LNCaP clone FGC (cell line): Measurements from ENCODE around the gene ATF7IP2.
"Not testable (repeated sequence)": the region's sequence is repeated elsewhere in the genome, so short reads cannot be mapped to it uniquely, and the experiment has no call there.

ENCODE experiments used
- DNase-seq: peaks from one replicate; pipeline ENCODE4 v3.0.0-alpha.2; 2011; ENCODE audit warnings: low read depth
- H3K4me3 ChIP-seq: 2 replicates; pipeline ENCODE4 v1.5.1; 2011; ENCODE audit warnings: mild to moderate bottlenecking, low read depth, low read length, control low read depth
- TF ChIP-seq, protein P1 (sequence below): IDR thresholded peaks from 2 replicates; pipeline ENCODE4 v1.5.1; 2012; ENCODE audit warnings: mild to moderate bottlenecking; ENCODE audit not compliant: control insufficient read depth, insufficient read depth; ENCODE audit errors: extremely low read depth

The ATF7IP2 gene, protein sequence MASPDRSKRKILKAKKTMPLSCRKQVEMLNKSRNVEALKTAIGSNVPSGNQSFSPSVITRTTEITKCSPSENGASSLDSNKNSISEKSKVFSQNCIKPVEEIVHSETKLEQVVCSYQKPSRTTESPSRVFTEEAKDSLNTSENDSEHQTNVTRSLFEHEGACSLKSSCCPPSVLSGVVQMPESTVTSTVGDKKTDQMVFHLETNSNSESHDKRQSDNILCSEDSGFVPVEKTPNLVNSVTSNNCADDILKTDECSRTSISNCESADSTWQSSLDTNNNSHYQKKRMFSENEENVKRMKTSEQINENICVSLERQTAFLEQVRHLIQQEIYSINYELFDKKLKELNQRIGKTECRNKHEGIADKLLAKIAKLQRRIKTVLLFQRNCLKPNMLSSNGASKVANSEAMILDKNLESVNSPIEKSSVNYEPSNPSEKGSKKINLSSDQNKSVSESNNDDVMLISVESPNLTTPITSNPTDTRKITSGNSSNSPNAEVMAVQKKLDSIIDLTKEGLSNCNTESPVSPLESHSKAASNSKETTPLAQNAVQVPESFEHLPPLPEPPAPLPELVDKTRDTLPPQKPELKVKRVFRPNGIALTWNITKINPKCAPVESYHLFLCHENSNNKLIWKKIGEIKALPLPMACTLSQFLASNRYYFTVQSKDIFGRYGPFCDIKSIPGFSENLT

DNA sequence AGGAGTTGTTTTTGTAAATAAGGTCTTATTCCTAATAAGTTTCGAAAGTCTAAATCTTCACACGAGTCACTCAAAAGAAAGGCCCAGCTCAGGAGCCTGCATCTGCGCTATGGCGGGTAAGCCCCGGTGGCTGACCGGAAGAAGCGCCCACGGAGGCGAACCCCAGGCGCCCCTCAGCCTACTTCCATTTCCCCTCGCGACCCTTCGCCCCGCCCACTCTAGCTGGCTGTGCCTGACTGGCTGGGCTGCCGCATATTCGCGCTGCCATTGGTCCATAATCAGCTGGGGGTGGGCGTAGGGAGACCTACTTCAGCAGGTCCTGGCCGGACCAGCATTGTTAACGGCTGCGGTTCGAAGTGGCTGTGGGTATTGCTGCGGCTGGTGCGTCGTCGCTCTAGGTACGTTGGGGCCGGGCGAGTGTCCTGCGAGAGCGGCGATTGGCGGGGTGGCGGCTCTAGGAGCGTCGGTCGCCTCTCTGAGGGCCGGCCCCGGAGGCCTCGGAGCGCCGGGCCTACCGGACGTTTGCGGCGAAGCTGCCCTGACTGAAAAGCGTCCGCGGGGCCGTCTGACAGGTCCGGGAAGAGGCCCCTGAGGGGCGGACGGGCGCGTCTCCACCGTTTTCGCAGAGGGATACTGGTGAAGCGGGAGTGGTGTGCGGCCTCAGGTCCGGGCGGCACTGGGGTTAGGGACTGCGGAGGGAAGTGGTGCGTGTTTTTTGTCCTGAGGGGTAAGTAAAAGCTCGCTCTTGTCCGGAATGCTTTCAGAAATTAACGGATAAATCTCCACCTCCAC, at the start of gene ATF7IP2:
TSS of gene ATF7IP2 (plus strand) at position 337 of the 792 bp plus-strand sequence. CDS start 44,560 bp downstream, outside the sequence.
- TF ChIP-seq, protein P1, sequence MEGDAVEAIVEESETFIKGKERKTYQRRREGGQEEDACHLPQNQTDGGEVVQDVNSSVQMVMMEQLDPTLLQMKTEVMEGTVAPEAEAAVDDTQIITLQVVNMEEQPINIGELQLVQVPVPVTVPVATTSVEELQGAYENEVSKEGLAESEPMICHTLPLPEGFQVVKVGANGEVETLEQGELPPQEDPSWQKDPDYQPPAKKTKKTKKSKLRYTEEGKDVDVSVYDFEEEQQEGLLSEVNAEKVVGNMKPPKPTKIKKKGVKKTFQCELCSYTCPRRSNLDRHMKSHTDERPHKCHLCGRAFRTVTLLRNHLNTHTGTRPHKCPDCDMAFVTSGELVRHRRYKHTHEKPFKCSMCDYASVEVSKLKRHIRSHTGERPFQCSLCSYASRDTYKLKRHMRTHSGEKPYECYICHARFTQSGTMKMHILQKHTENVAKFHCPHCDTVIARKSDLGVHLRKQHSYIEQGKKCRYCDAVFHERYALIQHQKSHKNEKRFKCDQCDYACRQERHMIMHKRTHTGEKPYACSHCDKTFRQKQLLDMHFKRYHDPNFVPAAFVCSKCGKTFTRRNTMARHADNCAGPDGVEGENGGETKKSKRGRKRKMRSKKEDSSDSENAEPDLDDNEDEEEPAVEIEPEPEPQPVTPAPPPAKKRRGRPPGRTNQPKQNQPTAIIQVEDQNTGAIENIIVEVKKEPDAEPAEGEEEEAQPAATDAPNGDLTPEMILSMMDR = no peak
- DNase-seq = no peak
- H3K4me3 ChIP-seq = no peak within 1 kb of the TSS

DNA sequence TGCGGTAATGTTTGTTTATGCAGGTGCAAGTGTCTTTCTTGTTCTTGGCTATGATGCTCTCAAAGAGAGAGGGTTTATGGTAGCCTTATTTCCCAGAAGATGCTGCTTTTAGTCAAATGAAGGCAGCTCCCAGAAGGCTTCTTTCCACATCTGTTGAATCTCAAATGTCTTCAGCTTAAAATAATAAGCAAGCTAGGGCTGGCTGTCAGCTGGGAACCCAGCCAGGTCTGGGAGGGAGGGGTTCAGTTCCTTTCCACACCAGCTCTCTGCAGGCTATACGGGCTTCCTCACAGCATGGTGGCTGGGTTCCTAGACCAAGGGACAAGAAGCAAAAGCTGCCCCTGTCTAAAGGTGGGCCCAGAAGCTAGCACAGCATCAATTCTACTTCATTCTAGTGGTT, 47.4 kb upstream of the ATF7IP2 start:
- DNase-seq = no peak
- TF ChIP-seq, protein P1 = no peak
- H3K4me3 ChIP-seq = no peak overlapping the region

DNA sequence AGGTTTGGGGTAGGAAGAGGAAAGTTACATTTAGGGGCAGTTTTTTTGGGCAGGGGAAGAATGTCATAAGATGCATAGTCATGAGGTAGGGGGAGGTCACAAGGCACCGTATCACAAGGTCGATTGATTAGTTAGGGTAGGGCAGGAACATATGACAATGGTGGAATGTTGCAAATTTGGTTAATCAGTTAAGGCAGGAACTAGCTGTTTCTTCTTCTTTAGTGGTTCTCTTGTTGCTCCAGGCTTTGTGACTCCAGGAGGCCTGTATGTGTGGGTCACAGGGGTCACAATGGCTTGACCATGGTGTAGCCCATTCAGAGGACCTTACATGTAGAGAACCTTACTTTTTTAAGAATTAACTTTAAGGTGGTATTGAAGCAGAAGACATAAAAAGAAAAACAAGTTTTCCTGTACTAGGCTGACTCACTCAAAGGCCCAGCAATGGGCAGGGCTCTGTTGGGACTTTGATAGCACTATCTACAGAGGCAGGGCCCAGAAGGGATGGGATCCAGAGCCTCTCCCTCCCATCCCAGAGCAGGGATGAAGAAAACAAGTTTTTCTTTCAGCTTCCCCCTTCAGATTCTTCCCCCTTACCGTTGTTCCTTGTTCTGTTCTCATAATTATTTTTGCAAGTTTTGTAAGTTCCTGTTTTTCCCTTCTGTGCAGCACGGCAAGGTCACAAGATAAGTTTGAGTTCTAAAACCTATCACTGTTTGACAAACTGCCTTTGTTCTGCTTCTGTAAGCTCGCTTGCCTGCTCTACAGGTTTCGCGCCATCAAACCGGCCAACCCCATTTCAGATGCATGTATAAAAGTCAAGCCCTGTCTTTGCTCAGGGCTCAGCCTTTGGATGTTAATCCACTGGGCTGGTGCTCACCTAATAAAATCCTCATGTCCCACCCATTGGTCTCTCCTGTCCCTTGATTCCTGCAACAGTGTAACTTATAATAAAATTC, 45.8 kb upstream of the ATF7IP2 start:
- TF ChIP-seq, protein P1 = no peak
- no peak for DNase-seq
- no peak overlapping the region for H3K4me3 ChIP-seq

DNA sequence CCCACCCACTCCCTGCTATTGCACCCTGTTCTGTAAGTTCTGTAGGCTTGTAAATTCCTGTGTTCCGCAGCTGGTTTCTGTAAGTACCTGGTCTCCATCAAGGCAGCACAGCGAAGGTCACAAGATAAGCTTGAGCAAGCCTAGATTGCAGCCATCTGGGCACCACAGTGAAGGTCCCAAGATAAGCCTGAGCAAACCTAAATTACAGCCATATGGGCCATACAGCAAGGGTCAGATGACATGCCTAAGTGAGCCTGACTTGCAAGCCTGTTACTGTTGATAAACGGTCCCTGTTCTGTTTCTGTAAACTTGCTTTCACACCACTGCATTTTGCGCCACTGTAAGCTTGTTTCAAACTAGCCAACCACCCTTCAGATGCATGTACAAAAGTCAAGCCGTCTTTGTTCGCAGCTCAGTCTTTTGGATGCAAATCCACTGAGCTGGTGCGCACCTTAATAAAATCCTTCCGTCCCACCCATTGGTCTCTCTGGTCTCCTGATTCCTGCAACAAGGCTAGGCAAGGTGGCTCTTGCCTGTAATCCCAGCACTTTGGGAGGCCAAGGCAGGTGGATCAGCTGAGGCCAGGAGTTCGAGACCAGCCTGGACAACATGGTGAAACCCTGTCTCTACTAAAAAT, 42.6 kb upstream of the ATF7IP2 start:
- H3K4me3 ChIP-seq = no peak overlapping the region
- no peak for DNase-seq
- TF ChIP-seq, protein P1 = no peak

DNA sequence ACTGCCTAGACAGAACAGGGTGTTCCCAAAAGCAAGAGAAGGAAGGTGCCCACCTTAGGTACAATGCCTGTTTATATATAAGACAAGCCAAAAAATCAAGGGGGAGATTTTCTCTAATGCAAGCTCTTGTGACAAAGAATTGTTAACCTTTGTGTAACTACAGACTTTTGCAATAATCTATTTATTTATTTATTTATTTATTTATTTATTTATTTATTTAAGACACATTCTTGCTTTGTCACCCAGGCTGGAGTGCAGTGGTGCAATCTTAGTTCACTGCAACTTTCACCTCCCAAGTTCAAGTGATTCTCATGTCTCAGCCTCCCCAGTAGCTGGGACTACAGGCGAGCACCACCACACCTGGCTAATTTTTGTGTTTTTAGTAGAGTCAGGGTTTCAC, 41.2 kb upstream of the ATF7IP2 start:
- not testable (repeated sequence) for DNase-seq, H3K4me3 ChIP-seq

DNA sequence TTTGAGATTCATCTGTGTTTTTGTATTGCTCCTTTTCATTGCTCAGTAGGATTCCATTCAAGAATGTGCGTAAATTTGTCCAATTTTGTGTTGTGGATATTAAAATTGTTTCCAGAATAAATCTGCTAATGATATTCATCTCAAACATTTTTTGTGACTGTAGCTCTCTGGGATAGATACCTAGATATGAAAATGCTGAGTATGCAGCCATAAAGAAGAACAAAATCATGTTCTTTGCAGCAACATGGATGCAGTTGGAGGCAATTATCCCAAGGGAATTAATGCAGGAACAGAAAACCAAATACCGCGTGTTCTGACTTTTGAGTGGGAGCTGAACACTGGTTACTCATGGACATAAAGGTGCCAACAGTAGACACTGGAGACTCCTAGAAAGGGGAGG, 40.2 kb upstream of the ATF7IP2 start:
- H3K4me3 ChIP-seq = no peak overlapping the region
- DNase-seq = no peak
- TF ChIP-seq, protein P1 = no peak
